Activated CD8-positive, alpha-beta T cell treated with anti-CD3 and anti-CD28 coated beads for 36 hours (primary cell): ENCODE measurements around the gene ATRN. TPM values are rescaled to one million over a fixed set of nuclear protein-coding genes. Genes with fewer than 3 reads are reported as not detected.

Source experiments
- ATAC-seq: fragments of 200-7000 bp; cut with Tn5 transposase; one replicate; pipeline ENCODE4 v1.10.0; 2021; ENCODE audit warnings: mild to moderate bottlenecking, moderate library complexity
- CTCF ChIA-PET: fragments of 350-600 bp; sonication (Branson Sonifier 250); formaldehyde crosslinking; loops from one replicate; lab custom pipeline; 2021; ENCODE audit warnings: antibody characterized with exemption; lab: Charles Lee
- POLR2A ChIA-PET: fragments of 350-600 bp; sonication (Branson Sonifier 250); formaldehyde crosslinking; loops from one replicate; lab custom pipeline; 2021; ENCODE audit warnings: antibody characterized with exemption; lab: Charles Lee
- DNase-seq: peaks from one replicate; pipeline ENCODE4 v3.0.0-alpha.2; 2020
- H3K27ac Mint-ChIP-seq: one replicate; pipeline ENCODE4 v1.8.0; 2021; ENCODE audit warnings: mild to moderate bottlenecking, mixed read lengths
- H3K27me3 Mint-ChIP-seq: one replicate; pipeline ENCODE4 v1.8.0; 2021; ENCODE audit warnings: mixed read lengths
- H3K36me3 Mint-ChIP-seq: one replicate; pipeline ENCODE4 v1.8.0; 2021; ENCODE audit warnings: low read depth, mixed read lengths
- H3K4me1 Mint-ChIP-seq: one replicate; pipeline ENCODE4 v1.8.0; 2021; ENCODE audit warnings: low read depth, mixed read lengths
- H3K4me3 Mint-ChIP-seq: one replicate; pipeline ENCODE4 v1.8.0; 2021; ENCODE audit warnings: mild to moderate bottlenecking, moderate library complexity, mixed read lengths
- H3K9me3 Mint-ChIP-seq: one replicate; pipeline ENCODE4 v1.8.0; 2021; ENCODE audit warnings: mixed read lengths
- CTCF ChIP-seq: fragments of 200-600 bp; IDR thresholded peaks from one replicate; pipeline ENCODE4 v1.8.0; 2022; ENCODE audit warnings: antibody characterized with exemption, mild to moderate bottlenecking
- intact Hi-C: fragments of 100-400 bp; cut with micrococcal nuclease; formaldehyde crosslinking; loops from one replicate; pipeline ENCODE4 v1.10.0; 2022
- total RNA-seq, 2 experiments: library from RNA; stranded (reverse); gene quantifications; one replicate each; pipeline ENCODE4 v1.2.3, GENCODE V29; 2021

Gene ATRN
- total RNA-seq, 2 experiments from 2014 or later: 8.2 to 8.6 TPM

GRCh38 chr20:3622406-3622805 lies 151.6 kb downstream of the ATRN start:
- H3K9me3 Mint-ChIP-seq: no peaks in the 10 kb centered on the region
- DNase-seq (no peak), ATAC-seq (no peak)
- H3K27me3 Mint-ChIP-seq: no peaks in the 10 kb centered on the region
- no peak overlapping the region for H3K4me3 Mint-ChIP-seq
- POLR2A ChIA-PET: no interaction called here
- no peak for TF ChIP-seq CTCF
- H3K4me1 Mint-ChIP-seq: no peaks in the 10 kb centered on the region
- CTCF ChIA-PET: no interaction called here
- intact Hi-C loops: no loop called here
- H3K36me3 Mint-ChIP-seq: peaks cover 4% of the 10 kb centered on the region
- no peak overlapping the region for H3K27ac Mint-ChIP-seq

- TF ChIP-seq CTCF: no peak
- no peak overlapping the region for H3K4me3 Mint-ChIP-seq
- H3K9me3 Mint-ChIP-seq: no peaks in the 10 kb centered on the region
- CTCF ChIA-PET: no interaction called here
- ATAC-seq (no peak), DNase-seq (no peak)
- no peaks in the 10 kb centered on the region for H3K4me1 Mint-ChIP-seq
- H3K36me3 Mint-ChIP-seq: peaks cover 14% of the 10 kb centered on the region
- intact Hi-C loops: no loop called here
- POLR2A ChIA-PET: no interaction called here
- no peaks in the 10 kb centered on the region for H3K27me3 Mint-ChIP-seq
- H3K27ac Mint-ChIP-seq: no peak overlapping the region
These were observed 156.7 kb downstream of the ATRN start for GRCh38 chr20:3627476-3627875.

- Mint-ChIP-seq H3K4me1 (no peaks in the 10 kb centered on the region), H3K9me3 (no peaks in the 10 kb centered on the region), H3K27ac (no peak overlapping the region), H3K36me3 (peaks cover 14% of the 10 kb centered on the region), H3K27me3 (no peaks in the 10 kb centered on the region), H3K4me3 (no peak overlapping the region)
- CTCF ChIA-PET: interaction anchor here (1.3 kb wide), 1 partner anchor 8 kb away, joined by 3 read pairs; no protein-coding TSS in a partner anchor
- no peak for TF ChIP-seq CTCF
- intact Hi-C loops: no loop called here
- ATAC-seq (no peak), DNase-seq (no peak)
- POLR2A ChIA-PET: no interaction called here
These were observed 157.9 kb downstream of the ATRN start for GRCh38 chr20:3628502-3629314.

- ATAC-seq: no peak
- Mint-ChIP-seq H3K9me3 (no peaks in the 10 kb centered on the region), H3K4me3 (no peak overlapping the region), H3K4me1 (no peaks in the 10 kb centered on the region), H3K27ac (no peak overlapping the region), H3K36me3 (peaks cover 14% of the 10 kb centered on the region), H3K27me3 (no peaks in the 10 kb centered on the region)
- CTCF ChIA-PET: interaction anchor here (1.3 kb wide), 1 partner anchor 9 kb away, joined by 3 read pairs; no protein-coding TSS in a partner anchor
- no peak for TF ChIP-seq CTCF
- intact Hi-C loops: no loop called here
- DNase-seq: no peak
- POLR2A ChIA-PET: no interaction called here
These were observed 159.1 kb downstream of the ATRN start for GRCh38 chr20:3629893-3630292.

GRCh38 chr20:3630429-3630828 lies 159.6 kb downstream of the ATRN start:
- H3K27me3 Mint-ChIP-seq: no peaks in the 10 kb centered on the region
- no peak for ATAC-seq
- TF ChIP-seq CTCF: no peak
- ChIA-PET CTCF (interaction anchor here (1.3 kb wide), 1 partner anchor 10 kb away, joined by 3 read pairs; no protein-coding TSS in a partner anchor), POLR2A (no interaction called here)
- DNase-seq: no peak
- peaks cover 14% of the 10 kb centered on the region for H3K36me3 Mint-ChIP-seq
- no peak overlapping the region for H3K4me3 Mint-ChIP-seq
- no peaks in the 10 kb centered on the region for H3K4me1 Mint-ChIP-seq
- H3K27ac Mint-ChIP-seq: no peak overlapping the region
- intact Hi-C loops: no loop called here
- no peaks in the 10 kb centered on the region for H3K9me3 Mint-ChIP-seq
